Measurements from ENCODE around the gene FNDC3A.

Gene FNDC3A

GRCh38 chr13:48983331-48983730, 7.6 kb downstream of the FNDC3A start:
- Histone ChIP-seq H2AFZ (ENCODE audit: low read depth, low read length) (no peak overlapping the region), H3K27ac (ENCODE audit: low read length, poor library complexity, severe bottlenecking) (no peak overlapping the region), H3K9ac (ENCODE audit: low read length) (no peak overlapping the region), H2BK15ac (ENCODE audit: low read depth, poor library complexity, severe bottlenecking) (no peak overlapping the region), H2BK5ac (ENCODE audit: low read depth, low read length, poor library complexity, severe bottlenecking) (no peak overlapping the region), H3K27me3 (ENCODE audit: control insufficient read depth in 1 of 2, insufficient read depth in 1 of 2, low read length in 2 of 2) (no peaks in the 10 kb centered on the region), H2BK12ac (ENCODE audit: low read length in 2 of 2) (no peak overlapping the region), H4K8ac (ENCODE audit: low read length) (no peak overlapping the region), H3K23ac (ENCODE audit: low read length in 2 of 2) (no peak overlapping the region), H3K36me3 (ENCODE audit: control insufficient read depth in 1 of 2, insufficient read depth in 2 of 2, low read depth in 1 of 2, low read length in 2 of 2) (no peaks in the 10 kb centered on the region), H3K18ac (ENCODE audit: low read depth in 1 of 2, low read length in 2 of 2) (no peak overlapping the region), H3K79me1 (replicated peaks; ENCODE audit: low read length, poor library complexity, severe bottlenecking) (peaks cover 1% of the 10 kb centered on the region), H3K4me1 (ENCODE audit: control insufficient read depth, insufficient read depth, low read depth, low read length) (no peaks in the 10 kb centered on the region), H3K9me3 (ENCODE audit: control insufficient read depth, low read length) (no peaks in the 10 kb centered on the region), H2AK5ac (ENCODE audit: low read length, severe bottlenecking) (no peak overlapping the region), H2BK120ac (ENCODE audit: low read depth, low read length) (no peak overlapping the region), H4K91ac (ENCODE audit: low read length) (no peak overlapping the region), H3K4me3 (ENCODE audit: insufficient read depth in 1 of 2, low read depth in 1 of 2, low read length in 2 of 2) (no peak overlapping the region), H3K14ac (ENCODE audit: low read length in 2 of 2) (no peak overlapping the region), H3K4me2 (ENCODE audit: low read length, poor library complexity, severe bottlenecking) (no peak overlapping the region), H3K4ac (ENCODE audit: low read depth in 1 of 2, low read length in 2 of 2) (no peak overlapping the region)
- no peak for DNase-seq
- 100% methylated on average over 1 of the region's 1 CpG for WGBS

DNA sequence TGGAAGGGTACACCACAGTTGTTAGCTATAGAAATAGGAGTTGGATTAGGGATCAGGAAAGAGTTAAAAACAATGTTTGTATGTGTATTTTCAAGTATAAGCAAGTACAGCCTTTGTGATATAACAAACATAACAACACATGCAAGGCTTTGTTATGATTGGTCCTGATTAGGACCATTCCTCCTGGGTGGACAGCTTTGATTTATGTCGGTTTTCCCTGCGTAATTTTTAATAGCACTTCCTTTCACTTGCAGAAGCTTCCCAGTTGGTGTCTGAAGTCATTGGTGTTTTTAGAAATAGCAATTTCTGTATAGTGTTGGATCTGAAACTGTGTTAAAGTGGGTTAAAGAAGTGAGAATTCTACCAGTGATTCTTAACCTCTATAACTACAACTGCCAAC, 10.0 kb downstream of the FNDC3A start:
- H3K36me3 ChIP-seq (ENCODE audit: control insufficient read depth in 1 of 2, insufficient read depth in 2 of 2, low read depth in 1 of 2, low read length in 2 of 2): no peaks in the 10 kb centered on the region
- H3K4me1 ChIP-seq (ENCODE audit: control insufficient read depth, insufficient read depth, low read depth, low read length): no peaks in the 10 kb centered on the region
- H2BK5ac ChIP-seq (ENCODE audit: low read depth, low read length, poor library complexity, severe bottlenecking): no peak overlapping the region
- no peak overlapping the region for H3K23ac ChIP-seq (ENCODE audit: low read length in 2 of 2)
- no peak overlapping the region for H2BK120ac ChIP-seq (ENCODE audit: low read depth, low read length)
- no peak overlapping the region for H4K91ac ChIP-seq (ENCODE audit: low read length)
- H3K9ac ChIP-seq (ENCODE audit: low read length): no peak overlapping the region
- DNase-seq: peak; percentile 52
- H3K4ac ChIP-seq (ENCODE audit: low read depth in 1 of 2, low read length in 2 of 2): no peak overlapping the region
- no peak overlapping the region for H3K4me2 ChIP-seq (ENCODE audit: low read length, poor library complexity, severe bottlenecking)
- peaks cover 1% of the 10 kb centered on the region for H3K9me3 ChIP-seq (ENCODE audit: control insufficient read depth, low read length)
- no peak overlapping the region for H3K14ac ChIP-seq (ENCODE audit: low read length in 2 of 2)
- no peak overlapping the region for H2BK12ac ChIP-seq (ENCODE audit: low read length in 2 of 2)
- no peak overlapping the region for H3K27ac ChIP-seq (ENCODE audit: low read length, poor library complexity, severe bottlenecking)
- H3K18ac ChIP-seq (ENCODE audit: low read depth in 1 of 2, low read length in 2 of 2): no peak overlapping the region
- no peak overlapping the region for H2AFZ ChIP-seq (ENCODE audit: low read depth, low read length)
- no peak overlapping the region for H3K4me3 ChIP-seq (ENCODE audit: insufficient read depth in 1 of 2, low read depth in 1 of 2, low read length in 2 of 2)
- H4K8ac ChIP-seq (ENCODE audit: low read length): no peak overlapping the region
- no peak overlapping the region for H2AK5ac ChIP-seq (ENCODE audit: low read length, severe bottlenecking)
- WGBS: no CpG with 5 or more reads among the region's 2 CpGs
- peaks cover 3% of the 10 kb centered on the region for H3K79me1 ChIP-seq (replicated peaks; ENCODE audit: low read length, poor library complexity, severe bottlenecking)
- H2BK15ac ChIP-seq (ENCODE audit: low read depth, poor library complexity, severe bottlenecking): no peak overlapping the region
- no peaks in the 10 kb centered on the region for H3K27me3 ChIP-seq (ENCODE audit: control insufficient read depth in 1 of 2, insufficient read depth in 1 of 2, low read length in 2 of 2)

DNA sequence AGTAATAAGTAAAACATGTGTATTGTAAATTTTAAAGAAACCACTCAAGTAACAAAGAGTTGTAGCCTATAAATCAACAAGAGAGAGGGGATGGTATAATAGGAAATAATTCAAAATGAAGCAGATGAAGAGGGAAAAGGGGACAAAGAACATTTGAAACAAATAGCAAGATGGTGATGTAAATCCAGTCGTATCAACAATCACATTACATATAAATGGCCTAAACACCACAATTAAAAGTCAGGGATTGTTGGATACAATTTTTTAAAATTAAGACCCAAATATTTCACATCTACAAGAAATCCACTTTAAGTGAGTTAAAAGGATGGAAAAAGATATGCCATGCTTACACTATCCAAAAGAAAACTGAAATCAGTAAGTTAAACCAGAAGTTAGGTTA, 15.2 kb downstream of the FNDC3A start:
- Histone ChIP-seq H3K36me3 (ENCODE audit: control insufficient read depth in 1 of 2, insufficient read depth in 2 of 2, low read depth in 1 of 2, low read length in 2 of 2) (no peaks in the 10 kb centered on the region), H3K9ac (ENCODE audit: low read length) (no peak overlapping the region), H4K91ac (ENCODE audit: low read length) (no peak overlapping the region), H3K4me1 (ENCODE audit: control insufficient read depth, insufficient read depth, low read depth, low read length) (no peaks in the 10 kb centered on the region), H3K14ac (ENCODE audit: low read length in 2 of 2) (no peak overlapping the region), H3K4me2 (ENCODE audit: low read length, poor library complexity, severe bottlenecking) (no peak overlapping the region), H3K27me3 (ENCODE audit: control insufficient read depth in 1 of 2, insufficient read depth in 1 of 2, low read length in 2 of 2) (no peaks in the 10 kb centered on the region), H4K8ac (ENCODE audit: low read length) (no peak overlapping the region), H3K23ac (ENCODE audit: low read length in 2 of 2) (no peak overlapping the region), H3K27ac (ENCODE audit: low read length, poor library complexity, severe bottlenecking) (no peak overlapping the region), H2BK12ac (ENCODE audit: low read length in 2 of 2) (no peak overlapping the region), H2BK5ac (ENCODE audit: low read depth, low read length, poor library complexity, severe bottlenecking) (no peak overlapping the region), H3K18ac (ENCODE audit: low read depth in 1 of 2, low read length in 2 of 2) (no peak overlapping the region), H2AFZ (ENCODE audit: low read depth, low read length) (no peak overlapping the region), H3K4me3 (ENCODE audit: insufficient read depth in 1 of 2, low read depth in 1 of 2, low read length in 2 of 2) (peak overlapping the region in 1 of 2 experiments; percentile 27), H2AK5ac (ENCODE audit: low read length, severe bottlenecking) (no peak overlapping the region), H3K79me1 (replicated peaks; ENCODE audit: low read length, poor library complexity, severe bottlenecking) (peaks cover 5% of the 10 kb centered on the region), H3K4ac (ENCODE audit: low read depth in 1 of 2, low read length in 2 of 2) (no peak overlapping the region), H2BK15ac (ENCODE audit: low read depth, poor library complexity, severe bottlenecking) (no peak overlapping the region), H3K9me3 (ENCODE audit: control insufficient read depth, low read length) (peaks cover 15% of the 10 kb centered on the region), H2BK120ac (ENCODE audit: low read depth, low read length) (no peak overlapping the region)
- no peak for DNase-seq
- no CpG with 5 or more reads among the region's 1 CpG for WGBS

- Histone ChIP-seq H2BK5ac (ENCODE audit: low read depth, low read length, poor library complexity, severe bottlenecking) (no peak overlapping the region), H3K18ac (ENCODE audit: low read depth in 1 of 2, low read length in 2 of 2) (no peak overlapping the region), H3K23ac (ENCODE audit: low read length in 2 of 2) (no peak overlapping the region), H3K27ac (ENCODE audit: low read length, poor library complexity, severe bottlenecking) (no peak overlapping the region), H3K14ac (ENCODE audit: low read length in 2 of 2) (no peak overlapping the region), H3K9me3 (ENCODE audit: control insufficient read depth, low read length) (peaks cover 15% of the 10 kb centered on the region), H3K4ac (ENCODE audit: low read depth in 1 of 2, low read length in 2 of 2) (no peak overlapping the region), H2AFZ (ENCODE audit: low read depth, low read length) (no peak overlapping the region), H3K36me3 (ENCODE audit: control insufficient read depth in 1 of 2, insufficient read depth in 2 of 2, low read depth in 1 of 2, low read length in 2 of 2) (no peaks in the 10 kb centered on the region), H2BK120ac (ENCODE audit: low read depth, low read length) (no peak overlapping the region), H2AK5ac (ENCODE audit: low read length, severe bottlenecking) (no peak overlapping the region), H4K91ac (ENCODE audit: low read length) (no peak overlapping the region), H3K79me1 (replicated peaks; ENCODE audit: low read length, poor library complexity, severe bottlenecking) (peaks cover 13% of the 10 kb centered on the region), H3K9ac (ENCODE audit: low read length) (no peak overlapping the region), H3K4me2 (ENCODE audit: low read length, poor library complexity, severe bottlenecking) (no peak overlapping the region), H2BK12ac (ENCODE audit: low read length in 2 of 2) (no peak overlapping the region), H4K8ac (ENCODE audit: low read length) (no peak overlapping the region), H3K27me3 (ENCODE audit: control insufficient read depth in 1 of 2, insufficient read depth in 1 of 2, low read length in 2 of 2) (no peaks in the 10 kb centered on the region), H3K4me3 (ENCODE audit: insufficient read depth in 1 of 2, low read depth in 1 of 2, low read length in 2 of 2) (no peak overlapping the region), H2BK15ac (ENCODE audit: low read depth, poor library complexity, severe bottlenecking) (no peak overlapping the region), H3K4me1 (ENCODE audit: control insufficient read depth, insufficient read depth, low read depth, low read length) (no peaks in the 10 kb centered on the region)
- no peak for DNase-seq
Observed at GRCh38 chr13:48993150-48993549, 17.4 kb downstream of the FNDC3A start.

Data from mesenchymal stem cell (in vitro differentiated cells and primary cell).